Mesenchymal stem cell (in vitro differentiated cells and primary cell): Measurements from ENCODE around the gene EP400.

ENCODE experiments used
- DNase-seq: peaks from one replicate; pipeline ENCODE4 v3.0.0-alpha.2; 2013
- H2AFZ ChIP-seq: one replicate; pipeline ENCODE4 v1.6.1; 2013; ENCODE audit warnings: low read depth, mild to moderate bottlenecking, control low read depth, inconsistent platforms, low read length, moderate library complexity
- H2AK5ac ChIP-seq: 2 replicates; pipeline ENCODE4 v1.6.1; 2013; ENCODE audit warnings: low read length, moderate library complexity, mild to moderate bottlenecking, inconsistent platforms; ENCODE audit not compliant: severe bottlenecking
- H2BK120ac ChIP-seq: one replicate; pipeline ENCODE4 v1.6.1; 2013; ENCODE audit warnings: low read depth, mild to moderate bottlenecking, inconsistent platforms, low read length, moderate library complexity
- H2BK12ac ChIP-seq, 2 experiments: one replicate each; pipeline ENCODE4 v1.6.1; 2013; ENCODE audit warnings: inconsistent platforms in 2 of 2, low read length in 2 of 2, mild to moderate bottlenecking in 2 of 2, moderate library complexity in 2 of 2, control low read depth in 1 of 2
- H2BK15ac ChIP-seq: one replicate; pipeline ENCODE4 v1.6.1; 2013; ENCODE audit warnings: mild to moderate bottlenecking, low read depth, inconsistent platforms; ENCODE audit not compliant: poor library complexity, severe bottlenecking
- H2BK5ac ChIP-seq: 2 replicates; pipeline ENCODE4 v1.6.1; 2013; ENCODE audit warnings: low read depth, mild to moderate bottlenecking, low read length, control low read depth, inconsistent platforms; ENCODE audit not compliant: poor library complexity, severe bottlenecking
- H3K14ac ChIP-seq, 2 experiments: one replicate each; pipeline ENCODE4 v1.6.1; 2013; ENCODE audit warnings: inconsistent platforms in 2 of 2, low read length in 2 of 2, control low read depth in 1 of 2, mild to moderate bottlenecking in 1 of 2, moderate library complexity in 1 of 2
- H3K18ac ChIP-seq, 2 experiments: one replicate each; pipeline ENCODE4 v1.6.1; 2013; ENCODE audit warnings: inconsistent platforms in 2 of 2, low read length in 2 of 2, control low read depth in 1 of 2, low read depth in 1 of 2, mild to moderate bottlenecking in 1 of 2
- H3K23ac ChIP-seq, 2 experiments: one replicate each; pipeline ENCODE4 v1.6.1; 2013; ENCODE audit warnings: inconsistent platforms in 2 of 2, low read length in 2 of 2, mild to moderate bottlenecking in 2 of 2, moderate library complexity in 2 of 2, control low read depth in 1 of 2
- H3K27ac ChIP-seq: 2 replicates; pipeline ENCODE4 v1.5.1; 2013; ENCODE audit warnings: mild to moderate bottlenecking, moderate library complexity, low read length, control low read depth, inconsistent platforms; ENCODE audit not compliant: poor library complexity, severe bottlenecking
- H3K27me3 ChIP-seq, 2 experiments: 2 replicates each; pipeline versions ENCODE4 v1.6.1 to v1.7.0; 2013; ENCODE audit warnings: low read length in 2 of 2, mild to moderate bottlenecking in 2 of 2, moderate library complexity in 2 of 2, control low read depth in 1 of 2, inconsistent platforms in 1 of 2; ENCODE audit not compliant: control insufficient read depth in 1 of 2, insufficient read depth in 1 of 2
- H3K36me3 ChIP-seq, 2 experiments: 2 replicates each; pipeline versions ENCODE4 v1.6.1 to v1.7.0; 2013; ENCODE audit warnings: low read length in 2 of 2, control low read depth in 1 of 2, inconsistent platforms in 1 of 2, low read depth in 1 of 2, mild to moderate bottlenecking in 1 of 2; ENCODE audit not compliant: insufficient read depth in 2 of 2, control insufficient read depth in 1 of 2
- H3K4ac ChIP-seq, 2 experiments: one replicate each; pipeline ENCODE4 v1.6.1; 2013; ENCODE audit warnings: inconsistent platforms in 2 of 2, low read length in 2 of 2, mild to moderate bottlenecking in 2 of 2, moderate library complexity in 2 of 2, control low read depth in 1 of 2, low read depth in 1 of 2
- H3K4me1 ChIP-seq: 2 replicates; pipeline ENCODE4 v1.6.1; 2013; ENCODE audit warnings: low read depth, low read length, control low read depth; ENCODE audit not compliant: control insufficient read depth, insufficient read depth
- H3K4me2 ChIP-seq: 2 replicates; pipeline ENCODE4 v1.6.1; 2013; ENCODE audit warnings: low read length, mild to moderate bottlenecking, inconsistent platforms; ENCODE audit not compliant: poor library complexity, severe bottlenecking
- H3K4me3 ChIP-seq, 2 experiments: 2 replicates each; pipeline versions ENCODE4 v1.5.1 to v1.7.0; 2013; ENCODE audit warnings: low read length in 2 of 2, mild to moderate bottlenecking in 2 of 2, control low read depth in 1 of 2, low read depth in 1 of 2; ENCODE audit not compliant: insufficient read depth in 1 of 2
- H3K79me1 ChIP-seq: replicated peaks from 2 replicates; pipeline ENCODE4 v1.6.1; 2013; ENCODE audit warnings: mild to moderate bottlenecking, control low read depth, low read length, inconsistent platforms; ENCODE audit not compliant: poor library complexity, severe bottlenecking
- H3K9ac ChIP-seq: 2 replicates; pipeline ENCODE4 v1.7.0; 2013; ENCODE audit warnings: mild to moderate bottlenecking, low read length, moderate library complexity
- H3K9me3 ChIP-seq: 2 replicates; pipeline ENCODE4 v1.7.0; 2013; ENCODE audit warnings: mild to moderate bottlenecking, low read length; ENCODE audit not compliant: control insufficient read depth
- H4K8ac ChIP-seq: one replicate; pipeline ENCODE4 v1.6.1; 2013; ENCODE audit warnings: inconsistent platforms, mild to moderate bottlenecking, low read length, moderate library complexity
- H4K91ac ChIP-seq: one replicate; pipeline ENCODE4 v1.6.1; 2013; ENCODE audit warnings: mild to moderate bottlenecking, low read length, inconsistent platforms
- WGBS: methylation state at CpG from one replicate; pipeline ENCODE4 v1.1.7; 2013; ENCODE audit warnings: mixed read lengths; 5-methylcytosine and 5-hydroxymethylcytosine counted together

EP400 gene

DNA sequence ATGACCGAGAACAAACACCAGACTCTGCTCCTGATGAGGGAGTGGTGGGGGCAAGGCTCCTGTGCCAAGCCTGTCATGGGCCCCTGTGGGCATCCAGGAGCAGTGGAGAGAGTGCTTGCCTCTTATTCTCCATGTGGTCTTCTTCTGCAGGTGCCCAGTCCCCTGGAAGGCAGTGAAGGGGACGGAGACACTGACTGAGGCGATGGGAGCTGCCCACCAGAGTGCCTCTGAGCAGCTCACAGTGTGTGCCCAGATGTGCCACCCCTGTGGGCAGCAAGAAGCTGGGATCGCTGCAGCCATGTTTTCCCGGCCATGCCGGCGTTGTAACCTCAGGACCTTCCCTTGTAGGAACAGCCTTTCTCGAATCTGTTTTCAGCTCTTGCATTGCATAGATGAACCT is 6.4 kb upstream of the EP400 start:
- H2AFZ ChIP-seq, result no peak overlapping the region
- no peak overlapping the region for H3K14ac ChIP-seq
- no peaks in the 10 kb centered on the region for H3K27me3 ChIP-seq
- no peak overlapping the region for H3K4ac ChIP-seq
- no peak overlapping the region for H2BK120ac ChIP-seq
- H3K18ac ChIP-seq, result no peak overlapping the region
- H3K79me1 ChIP-seq, result peaks cover 31% of the 10 kb centered on the region
- no peak overlapping the region for H2BK15ac ChIP-seq
- H4K8ac ChIP-seq, result no peak overlapping the region
- no peaks in the 10 kb centered on the region for H3K9me3 ChIP-seq
- no peak for DNase-seq
- H3K27ac ChIP-seq, result no peak overlapping the region
- H3K4me3 ChIP-seq, result no peak overlapping the region
- H2AK5ac ChIP-seq, result no peak overlapping the region
- no peak overlapping the region for H3K23ac ChIP-seq
- no peak overlapping the region for H2BK5ac ChIP-seq
- H2BK12ac ChIP-seq, result no peak overlapping the region
- peaks cover 52 to 55% of the 10 kb centered on the region in 2 experiments for H3K36me3 ChIP-seq
- H3K4me2 ChIP-seq, result no peak overlapping the region
- over 99% methylated on average over 7 of the region's 8 CpGs for WGBS
- no peak overlapping the region for H3K9ac ChIP-seq
- peaks cover 5% of the 10 kb centered on the region for H3K4me1 ChIP-seq
- no peak overlapping the region for H4K91ac ChIP-seq

DNA sequence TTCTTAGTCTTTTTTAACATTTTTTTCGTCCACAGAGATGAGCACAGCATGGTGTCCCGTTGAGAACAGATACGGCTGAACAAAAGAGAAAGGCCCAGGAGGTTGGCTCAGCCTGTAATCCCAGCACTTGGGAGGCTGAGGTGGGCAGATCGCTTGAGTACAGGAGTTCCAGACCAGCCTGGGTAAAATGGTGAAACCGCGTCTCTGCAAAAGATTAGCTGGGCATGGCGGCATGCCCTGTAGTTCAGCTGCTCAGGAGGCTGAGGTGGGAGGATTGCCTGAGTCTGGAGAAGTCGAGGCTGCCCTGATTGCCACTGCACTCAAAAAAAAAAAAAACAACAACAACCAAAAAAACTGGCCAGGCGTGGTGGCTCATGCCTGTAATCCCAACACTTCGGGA is 5.9 kb upstream of the EP400 start:
- WGBS, result 100% methylated on average over 10 of the region's 10 CpGs
- Histone ChIP-seq H3K79me1 (peaks cover 31% of the 10 kb centered on the region), H2AK5ac (no peak overlapping the region), H3K14ac (no peak overlapping the region), H3K9ac (no peak overlapping the region), H3K4me2 (no peak overlapping the region), H2AFZ (no peak overlapping the region), H3K4me3 (no peak overlapping the region), H2BK12ac (no peak overlapping the region), H3K27me3 (no peaks in the 10 kb centered on the region), H2BK5ac (no peak overlapping the region), H3K4me1 (peaks cover 5% of the 10 kb centered on the region), H4K91ac (no peak overlapping the region), H4K8ac (no peak overlapping the region), H3K18ac (no peak overlapping the region), H3K9me3 (no peaks in the 10 kb centered on the region), H3K4ac (no peak overlapping the region), H3K27ac (no peak overlapping the region), H3K36me3 (peaks cover 50 to 54% of the 10 kb centered on the region in 2 experiments), H3K23ac (no peak overlapping the region), H2BK120ac (no peak overlapping the region), H2BK15ac (no peak overlapping the region)
- no peak for DNase-seq

DNA sequence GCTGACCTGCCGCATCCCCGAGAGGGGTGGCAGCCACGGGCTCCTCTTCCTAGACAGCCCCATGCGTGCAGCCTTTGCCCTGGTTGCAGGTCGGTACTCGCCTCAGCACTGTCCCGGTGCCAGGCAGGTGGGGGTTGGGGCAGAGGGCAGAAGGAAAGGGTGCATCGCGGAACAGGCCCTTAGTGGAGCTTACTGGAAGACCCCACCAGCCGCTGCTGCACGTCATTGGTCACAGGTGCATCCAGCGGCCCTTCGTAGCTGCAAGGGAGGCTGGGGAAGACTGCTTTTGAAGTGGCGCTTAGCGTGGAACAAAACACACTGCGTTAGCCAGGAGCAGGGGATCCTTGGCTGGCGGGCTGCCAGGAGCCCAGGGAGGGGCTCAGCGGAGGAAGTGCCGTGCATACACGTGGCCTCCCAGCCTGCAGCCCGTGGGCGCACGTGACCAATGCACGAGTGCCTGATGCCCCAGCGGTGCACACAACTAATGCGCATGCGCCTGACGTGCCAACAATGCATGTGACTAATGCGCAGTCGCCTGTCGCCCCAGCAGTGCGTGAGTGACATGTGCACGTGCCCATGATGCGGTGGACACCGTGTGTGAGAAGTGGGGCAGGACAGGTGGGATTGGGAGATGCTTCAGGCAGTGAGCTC is 5.0 kb upstream of the EP400 start:
- no peak overlapping the region for H2BK5ac ChIP-seq
- DNase-seq, result no peak
- H3K36me3 ChIP-seq, result peaks cover 45 to 46% of the 10 kb centered on the region in 2 experiments
- H3K9ac ChIP-seq, result no peak overlapping the region
- no peak overlapping the region for H3K4me3 ChIP-seq
- no peak overlapping the region for H4K8ac ChIP-seq
- no peaks in the 10 kb centered on the region for H3K27me3 ChIP-seq
- H3K14ac ChIP-seq, result no peak overlapping the region
- no peak overlapping the region for H2AK5ac ChIP-seq
- H2BK12ac ChIP-seq, result no peak overlapping the region
- no peak overlapping the region for H3K4ac ChIP-seq
- H2BK15ac ChIP-seq, result no peak overlapping the region
- H3K27ac ChIP-seq, result no peak overlapping the region
- peak overlapping the region; percentile 70 for H4K91ac ChIP-seq
- H3K23ac ChIP-seq, result no peak overlapping the region
- 95% methylated on average over 35 of the region's 35 CpGs for WGBS
- H2BK120ac ChIP-seq, result no peak overlapping the region
- H3K18ac ChIP-seq, result no peak overlapping the region
- H3K9me3 ChIP-seq, result no peaks in the 10 kb centered on the region
- no peak overlapping the region for H3K4me2 ChIP-seq
- peaks cover 9% of the 10 kb centered on the region for H3K4me1 ChIP-seq
- H3K79me1 ChIP-seq, result peaks cover 26% of the 10 kb centered on the region
- no peak overlapping the region for H2AFZ ChIP-seq

DNA sequence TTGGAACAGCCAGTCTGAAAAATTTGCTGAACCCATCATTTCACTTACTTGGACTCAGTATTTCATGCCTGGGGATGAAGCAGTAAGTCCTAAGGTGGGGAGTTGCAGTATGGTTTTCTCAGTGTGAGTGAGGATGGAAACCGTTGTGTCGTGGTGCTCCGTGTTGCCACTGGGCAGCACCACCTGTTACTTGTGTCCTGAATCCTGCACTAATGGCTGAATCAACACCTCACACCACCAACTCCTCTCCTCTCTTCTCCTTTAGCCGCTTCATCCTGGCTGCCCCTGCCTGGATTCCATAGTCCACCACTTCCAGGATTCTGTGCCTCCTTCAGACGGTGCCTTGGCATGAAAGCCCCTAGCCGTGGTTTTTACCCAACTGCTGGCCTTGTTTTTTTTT is 3.0 kb upstream of the EP400 start:
- Histone ChIP-seq H3K79me1 (peaks cover 22% of the 10 kb centered on the region), H2BK15ac (no peak overlapping the region), H3K9ac (no peak overlapping the region), H2AFZ (no peak overlapping the region), H2AK5ac (no peak overlapping the region), H3K4me3 (no peak overlapping the region), H4K8ac (no peak overlapping the region), H2BK5ac (no peak overlapping the region), H3K4ac (no peak overlapping the region), H2BK12ac (no peak overlapping the region), H3K4me1 (peaks cover 13% of the 10 kb centered on the region), H3K14ac (no peak overlapping the region), H3K18ac (no peak overlapping the region), H3K23ac (no peak overlapping the region), H3K36me3 (peaks cover 29 to 32% of the 10 kb centered on the region in 2 experiments), H2BK120ac (no peak overlapping the region), H3K27me3 (no peaks in the 10 kb centered on the region), H3K9me3 (no peaks in the 10 kb centered on the region), H3K27ac (no peak overlapping the region), H3K4me2 (no peak overlapping the region), H4K91ac (no peak overlapping the region)
- DNase-seq, result no peak
- WGBS, result 94% methylated on average over 6 of the region's 6 CpGs
